ENCODE results near the gene ZNF385B. TPM values are rescaled to one million over a fixed set of nuclear protein-coding genes. Genes with fewer than 3 reads are reported as not detected.
"Not testable (repeated sequence)": the region's sequence is repeated elsewhere in the genome, so short reads cannot be mapped to it uniquely, and the experiment has no call there.

The ZNF385B gene
- total and polyA plus RNA-seq, 5 donors: 32.6 to 95.9 (median 65.6) TPM

DNA sequence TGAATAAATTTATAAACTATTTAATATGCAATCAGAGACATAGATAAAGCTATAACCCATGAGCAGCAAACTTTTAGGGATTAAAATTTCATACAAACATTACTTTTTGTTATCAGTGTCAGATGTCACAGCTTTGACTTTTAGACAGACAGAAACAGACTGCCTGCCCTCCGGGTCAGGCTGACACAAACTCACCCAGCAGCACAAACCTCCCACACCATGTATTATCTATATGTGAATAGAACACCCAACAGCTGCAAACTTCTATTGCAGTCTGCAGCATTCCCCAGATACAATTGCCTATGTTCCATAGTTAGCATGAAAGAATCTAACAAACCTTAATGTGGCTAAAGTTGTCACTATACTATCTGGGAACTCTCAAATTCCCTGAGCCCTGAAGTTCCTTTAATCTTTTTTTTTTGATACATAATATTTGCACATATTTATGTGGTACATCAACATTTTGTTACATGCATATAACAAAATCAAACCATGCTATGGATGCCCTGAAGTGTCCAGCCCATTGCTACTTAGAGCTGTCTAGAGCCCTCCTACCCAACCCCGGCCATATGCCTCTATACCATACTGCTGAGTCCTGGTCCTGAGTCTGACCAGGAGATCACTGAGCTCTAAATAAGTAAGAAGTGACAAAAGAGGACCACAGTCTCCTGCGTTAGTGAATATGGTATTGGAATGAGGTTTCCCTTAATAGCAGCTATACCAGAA, 214.4 kb downstream of the ZNF385B start:
- Histone ChIP-seq H3K4me1 (ENCODE audit: control insufficient read depth, insufficient read depth, low read length) (no peaks in the 10 kb centered on the region), H3K27me3 (ENCODE audit: control insufficient read depth, insufficient read depth) (no peaks in the 10 kb centered on the region), H3K9me3 (ENCODE audit: control insufficient read depth, low read length) (no peaks in the 10 kb centered on the region), H3K27ac (ENCODE audit: low read length) (no peak overlapping the region), H3K4me3 (ENCODE audit: low read length) (no peak overlapping the region)
- WGBS: 64% methylated on average over 3 of the region's 3 CpGs
- ATAC-seq (no peak), DNase-seq (no peak)
- intact Hi-C loops (cut with DNase I): no loop called here

DNA sequence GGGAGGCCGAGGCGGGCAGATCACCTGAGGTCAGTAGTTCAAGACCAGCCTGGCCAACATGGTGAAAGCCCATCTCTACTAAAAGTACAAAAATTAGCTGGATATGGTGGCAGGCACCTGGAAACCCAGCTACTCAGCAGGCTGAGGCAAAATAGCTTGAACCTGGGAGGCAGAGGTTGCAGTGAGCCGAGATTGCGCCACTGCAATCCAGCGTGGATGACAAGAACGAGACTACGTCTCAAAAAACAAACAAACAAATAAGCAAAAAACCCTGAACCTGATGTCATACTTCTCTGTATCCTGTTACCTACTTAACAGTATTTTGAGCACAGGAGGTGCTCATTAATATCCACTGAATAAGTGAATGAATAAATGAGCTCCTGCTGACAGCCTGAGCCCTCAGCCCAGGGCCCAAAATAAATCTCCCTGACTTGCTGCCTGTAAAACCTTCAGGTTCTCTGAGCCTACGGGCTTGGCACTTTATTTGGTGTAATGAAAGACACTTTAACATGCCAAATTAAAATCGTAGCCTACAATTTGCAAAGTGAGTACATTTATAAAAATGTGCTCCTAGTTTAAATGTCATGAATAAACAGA, 215.1 kb downstream of the ZNF385B start:
- Histone ChIP-seq H3K27me3 (ENCODE audit: control insufficient read depth, insufficient read depth) (no peaks in the 10 kb centered on the region), H3K4me1 (ENCODE audit: control insufficient read depth, insufficient read depth, low read length) (no peaks in the 10 kb centered on the region), H3K4me3 (ENCODE audit: low read length) (no peak overlapping the region), H3K27ac (ENCODE audit: low read length) (no peak overlapping the region), H3K9me3 (ENCODE audit: control insufficient read depth, low read length) (no peaks in the 10 kb centered on the region)
- DNase-seq: no peak
- intact Hi-C loops (cut with DNase I): no loop called here
- 81% methylated on average over 9 of the region's 9 CpGs for WGBS
- no peak for ATAC-seq

DNA sequence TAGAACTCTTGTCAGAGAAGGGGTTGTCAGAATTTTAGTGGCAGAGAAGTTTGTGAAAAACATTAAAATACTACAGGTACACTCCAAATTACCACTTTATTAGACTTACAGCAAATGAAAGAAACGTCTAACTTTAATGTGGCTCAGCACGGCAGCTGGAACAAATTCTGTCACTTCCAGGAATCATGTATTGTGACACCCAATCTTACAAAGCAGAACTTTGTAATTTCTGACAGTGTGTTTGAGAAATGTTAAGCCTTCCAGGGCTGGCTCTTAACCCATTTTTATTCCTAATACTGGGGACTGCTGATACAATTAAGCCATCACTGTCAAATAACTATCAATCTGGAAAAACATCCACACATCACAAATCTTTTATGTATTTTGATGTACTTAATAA, 216.4 kb downstream of the ZNF385B start:
- WGBS: 72% methylated on average over 2 of the region's 2 CpGs
- DNase-seq (no peak), ATAC-seq (no peak)
- intact Hi-C loops (cut with DNase I): no loop called here
- H3K27me3 ChIP-seq (ENCODE audit: control insufficient read depth, insufficient read depth): no peaks in the 10 kb centered on the region
- H3K4me1 ChIP-seq (ENCODE audit: control insufficient read depth, insufficient read depth, low read length): no peaks in the 10 kb centered on the region
- H3K27ac ChIP-seq (ENCODE audit: low read length): no peak overlapping the region
- no peak overlapping the region for H3K4me3 ChIP-seq (ENCODE audit: low read length)
- H3K9me3 ChIP-seq (ENCODE audit: control insufficient read depth, low read length): no peaks in the 10 kb centered on the region

DNA sequence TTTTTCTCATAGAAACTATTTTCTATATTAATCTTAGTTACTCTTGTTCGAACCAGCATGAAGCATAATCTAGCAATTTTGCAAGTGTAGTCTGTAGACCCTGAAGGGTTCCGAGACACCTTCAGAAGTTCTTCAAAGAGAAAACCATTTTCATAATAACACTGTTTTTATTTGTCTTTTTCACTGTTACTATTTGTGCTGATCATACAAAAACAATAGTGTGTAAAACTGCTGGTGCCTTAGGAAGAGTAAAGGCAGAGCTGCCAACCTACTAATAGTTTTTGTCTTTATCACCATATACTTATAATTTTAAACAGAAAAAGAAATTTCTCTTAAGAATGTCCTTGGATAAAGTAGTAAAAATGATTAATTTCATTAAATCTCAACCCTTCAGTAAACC, 218.9 kb downstream of the ZNF385B start:
- DNase-seq (no peak), ATAC-seq (no peak)
- intact Hi-C loops (cut with DNase I): no loop called here
- H3K4me1 ChIP-seq (ENCODE audit: control insufficient read depth, insufficient read depth, low read length): no peaks in the 10 kb centered on the region
- H3K9me3 ChIP-seq (ENCODE audit: control insufficient read depth, low read length): no peaks in the 10 kb centered on the region
- H3K27me3 ChIP-seq (ENCODE audit: control insufficient read depth, insufficient read depth): no peaks in the 10 kb centered on the region
- H3K27ac ChIP-seq (ENCODE audit: low read length): no peak overlapping the region
- no peak overlapping the region for H3K4me3 ChIP-seq (ENCODE audit: low read length)
- 90% methylated on average over 2 of the region's 2 CpGs for WGBS

DNA sequence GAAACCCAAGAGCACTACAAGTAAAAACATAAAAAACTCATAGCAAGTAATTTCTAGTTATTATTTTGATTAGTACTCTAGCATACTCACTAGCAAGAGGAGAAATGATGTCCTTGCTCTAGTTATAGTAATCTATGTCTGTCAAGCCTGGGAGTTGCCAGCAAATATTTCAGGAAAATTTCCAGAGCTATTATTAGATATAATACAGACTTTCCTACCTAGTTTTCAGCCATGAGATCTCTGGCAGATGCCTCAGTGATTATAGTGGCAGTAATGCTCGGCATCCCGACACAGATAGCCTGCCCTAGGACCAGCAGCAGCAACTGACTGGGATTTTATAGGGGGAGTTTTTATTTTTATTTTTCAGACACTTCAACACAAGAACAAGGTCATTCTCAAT, 224.4 kb downstream of the ZNF385B start:
- DNase-seq (no peak), ATAC-seq (peak; percentile 73 to 79)
- intact Hi-C loops (cut with DNase I): no loop called here
- H3K4me3 ChIP-seq (ENCODE audit: low read length): no peak overlapping the region
- WGBS: 33% methylated on average over 2 of the region's 2 CpGs
- H3K4me1 ChIP-seq (ENCODE audit: control insufficient read depth, insufficient read depth, low read length): no peaks in the 10 kb centered on the region
- H3K9me3 ChIP-seq (ENCODE audit: control insufficient read depth, low read length): no peaks in the 10 kb centered on the region
- H3K27me3 ChIP-seq (ENCODE audit: control insufficient read depth, insufficient read depth): no peaks in the 10 kb centered on the region
- H3K27ac ChIP-seq (ENCODE audit: low read length): no peak overlapping the region

DNA sequence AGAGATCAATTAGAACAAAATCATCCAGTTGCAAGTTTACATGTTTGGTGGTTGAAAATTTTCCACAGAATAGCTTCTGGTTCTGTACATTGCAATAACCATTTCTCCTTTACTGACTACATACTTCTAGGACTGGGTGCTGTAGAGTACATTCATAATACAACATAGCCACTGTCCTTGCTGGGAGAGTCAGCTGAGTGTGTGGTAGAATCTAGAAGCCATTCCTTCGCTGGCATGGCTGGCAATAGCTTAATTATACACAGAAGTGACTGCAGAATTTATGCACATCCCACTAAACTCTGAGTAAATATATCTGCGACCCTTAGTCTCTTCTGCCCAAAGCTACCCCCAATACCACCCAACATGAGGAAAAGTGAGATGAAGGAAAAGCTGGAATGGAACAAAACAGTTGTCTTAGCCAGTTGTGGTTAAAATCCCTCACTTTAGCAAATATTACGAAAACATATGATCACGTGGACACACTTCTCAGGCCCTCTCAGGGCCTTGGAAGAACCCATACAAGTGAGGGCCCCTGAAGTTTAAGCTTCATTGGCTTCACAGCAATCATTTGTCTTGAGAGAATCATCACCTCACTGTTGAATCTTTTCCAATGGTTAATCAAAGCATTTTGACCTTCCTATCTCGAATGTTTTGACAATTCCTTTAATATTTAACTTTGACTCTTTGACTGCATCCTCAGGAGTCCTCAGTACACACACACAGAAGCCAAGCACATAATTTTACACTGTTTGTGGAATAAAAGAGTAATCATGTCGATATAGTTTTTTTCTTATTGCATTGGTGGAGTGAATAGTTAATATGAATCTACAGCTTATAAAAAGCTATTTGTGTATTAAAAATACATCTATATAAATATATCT, 225.1 kb downstream of the ZNF385B start:
- 61% methylated on average over 6 of the region's 6 CpGs for WGBS
- peak in 1 of 2 donors; percentile 51 for ATAC-seq
- Histone ChIP-seq H3K27ac (ENCODE audit: low read length) (peak overlapping the region; percentile 58), H3K9me3 (ENCODE audit: control insufficient read depth, low read length) (no peaks in the 10 kb centered on the region), H3K4me3 (ENCODE audit: low read length) (no peak overlapping the region), H3K4me1 (ENCODE audit: control insufficient read depth, insufficient read depth, low read length) (no peaks in the 10 kb centered on the region), H3K27me3 (ENCODE audit: control insufficient read depth, insufficient read depth) (no peaks in the 10 kb centered on the region)
- intact Hi-C loops (cut with DNase I): no loop called here
- DNase-seq: no peak

DNA sequence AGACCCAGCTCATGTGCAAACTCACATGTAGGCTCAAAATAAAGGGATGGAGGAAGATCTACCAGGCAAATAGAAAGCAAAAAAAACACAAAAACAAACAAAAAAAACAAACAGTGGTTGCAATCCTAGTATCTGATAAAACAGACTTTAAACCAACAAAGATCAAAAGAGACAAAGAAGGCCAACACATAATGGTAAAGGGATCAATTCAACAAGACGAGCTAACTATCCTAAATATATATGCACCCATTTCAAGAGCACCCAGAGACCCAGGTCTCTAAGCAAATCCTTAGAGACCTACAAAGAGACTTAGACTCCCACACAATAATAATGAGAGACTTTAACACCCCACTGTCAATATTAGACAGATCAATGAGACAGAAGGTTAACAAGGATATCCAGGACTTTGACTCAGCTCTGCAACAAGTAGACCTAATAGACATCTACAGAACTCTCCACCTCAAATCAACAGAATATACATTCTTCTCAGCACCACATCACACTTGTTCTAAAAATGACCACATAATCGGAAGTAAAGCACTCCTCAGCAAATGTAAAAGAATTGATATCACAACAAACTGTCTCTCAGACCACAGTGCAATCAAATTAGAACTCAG, 229.5 kb downstream of the ZNF385B start:
- DNase-seq; H3K9me3 ChIP-seq (ENCODE audit: control insufficient read depth, low read length); H3K27ac ChIP-seq (ENCODE audit: low read length); intact Hi-C loops (cut with DNase I); H3K27me3 ChIP-seq (ENCODE audit: control insufficient read depth, insufficient read depth); H3K4me3 ChIP-seq (ENCODE audit: low read length); H3K4me1 ChIP-seq (ENCODE audit: control insufficient read depth, insufficient read depth, low read length); ATAC-seq: not testable (repeated sequence)
- 71% methylated on average over 2 of the region's 2 CpGs for WGBS

DNA sequence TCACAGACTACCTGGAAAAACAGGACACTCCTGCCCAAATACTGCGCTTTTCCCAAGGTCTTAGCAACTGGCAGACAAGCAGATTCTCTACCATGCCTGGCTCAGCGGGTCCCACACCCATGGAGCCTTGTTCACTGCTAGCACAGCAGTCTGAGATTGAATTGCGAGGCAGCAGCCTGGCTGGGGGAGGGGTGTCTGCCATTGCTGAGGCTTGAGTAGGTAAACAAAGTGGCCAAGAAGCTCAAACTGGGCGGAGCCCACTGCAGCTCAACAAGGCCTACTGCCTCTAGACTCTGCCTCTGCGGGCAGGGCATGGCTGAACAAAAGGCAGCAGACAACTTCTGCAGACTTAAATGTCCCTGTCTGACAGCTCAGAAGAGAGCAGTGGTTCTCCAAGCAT, 231.6 kb downstream of the ZNF385B start:
- DNase-seq; H3K4me3 ChIP-seq (ENCODE audit: low read length); ATAC-seq; H3K9me3 ChIP-seq (ENCODE audit: control insufficient read depth, low read length); H3K4me1 ChIP-seq (ENCODE audit: control insufficient read depth, insufficient read depth, low read length); H3K27ac ChIP-seq (ENCODE audit: low read length); intact Hi-C loops (cut with DNase I); H3K27me3 ChIP-seq (ENCODE audit: control insufficient read depth, insufficient read depth): not testable (repeated sequence)
- WGBS: 87% methylated on average over 5 of the region's 5 CpGs

DNA sequence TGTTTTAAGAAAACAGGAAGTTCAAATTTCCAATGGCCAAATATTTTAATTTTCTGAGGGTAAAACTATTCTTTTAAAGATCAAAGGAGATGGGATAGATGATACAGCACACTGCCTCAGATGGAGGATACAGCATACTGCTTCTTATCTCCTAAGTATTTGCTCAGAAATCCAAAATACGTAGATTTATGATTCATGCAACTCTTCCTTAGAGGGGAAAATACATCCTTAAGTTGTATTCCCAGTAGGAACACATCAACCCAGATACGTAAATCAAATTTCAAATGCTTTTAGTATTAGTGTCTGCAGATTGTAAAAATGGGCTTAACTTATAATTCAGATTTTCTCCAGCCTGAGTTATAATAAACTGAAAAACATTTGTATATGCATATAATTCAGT, 235.2 kb downstream of the ZNF385B start:
- ATAC-seq: no peak
- H3K27me3 ChIP-seq (ENCODE audit: control insufficient read depth, insufficient read depth): no peaks in the 10 kb centered on the region
- no peak overlapping the region for H3K4me3 ChIP-seq (ENCODE audit: low read length)
- 71% methylated on average over 2 of the region's 2 CpGs for WGBS
- H3K9me3 ChIP-seq (ENCODE audit: control insufficient read depth, low read length): no peaks in the 10 kb centered on the region
- no peak overlapping the region for H3K27ac ChIP-seq (ENCODE audit: low read length)
- no peak for DNase-seq
- no peaks in the 10 kb centered on the region for H3K4me1 ChIP-seq (ENCODE audit: control insufficient read depth, insufficient read depth, low read length)
- intact Hi-C loops (cut with DNase I): no loop called here

DNA sequence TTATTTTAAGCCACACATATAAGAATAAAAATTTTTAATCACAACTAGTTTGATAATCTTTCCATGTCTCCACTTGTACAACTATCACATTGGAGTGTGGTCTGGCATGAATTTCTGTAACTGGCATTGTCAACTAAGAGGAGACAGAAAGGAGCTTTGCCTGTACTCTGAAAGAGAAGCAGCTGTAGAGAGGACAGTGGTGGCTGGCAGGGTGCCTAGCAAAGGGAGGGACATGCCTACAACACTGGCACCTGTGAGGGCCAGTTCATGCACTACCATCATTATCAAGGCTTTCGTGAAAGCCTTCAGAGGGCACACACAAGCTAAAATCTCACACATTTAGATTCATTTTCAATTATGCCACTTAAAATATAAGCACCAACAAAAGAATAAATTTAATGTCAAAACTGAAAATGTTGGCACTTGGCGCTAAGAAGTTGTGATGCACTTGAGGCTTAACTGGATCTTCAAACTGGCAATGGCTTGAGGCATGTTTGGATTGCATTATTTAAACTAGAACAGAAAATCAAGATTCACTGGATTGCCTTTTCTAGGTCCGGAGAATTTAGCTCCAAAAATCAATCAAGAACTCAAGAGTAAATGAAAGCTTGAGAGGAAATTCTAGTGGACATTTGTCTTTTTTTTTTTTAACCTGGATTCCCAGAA, 238.6 kb downstream of the ZNF385B start:
- ATAC-seq (peak; percentile 77 to 93), DNase-seq (peak; percentile 58 to 88 (median 87))
- Histone ChIP-seq H3K4me3 (ENCODE audit: low read length) (no peak overlapping the region), H3K27ac (ENCODE audit: low read length) (no peak overlapping the region), H3K9me3 (ENCODE audit: control insufficient read depth, low read length) (no peaks in the 10 kb centered on the region), H3K4me1 (ENCODE audit: control insufficient read depth, insufficient read depth, low read length) (no peaks in the 10 kb centered on the region), H3K27me3 (ENCODE audit: control insufficient read depth, insufficient read depth) (no peaks in the 10 kb centered on the region)
- WGBS: 77% methylated on average over 3 of the region's 3 CpGs
- intact Hi-C loops (cut with DNase I): no loop called here

Data from right cardiac atrium (tissue), 5 donors.